ENCODE data around the gene COL6A6. TPM values are rescaled to one million over a fixed set of nuclear protein-coding genes. Genes with fewer than 3 reads are reported as not detected.

COL6A6 gene
- total RNA-seq, 4 donors from 2014 or later, result 0.24 to 0.67 (median 0.45) TPM; not detected in 1

DNA sequence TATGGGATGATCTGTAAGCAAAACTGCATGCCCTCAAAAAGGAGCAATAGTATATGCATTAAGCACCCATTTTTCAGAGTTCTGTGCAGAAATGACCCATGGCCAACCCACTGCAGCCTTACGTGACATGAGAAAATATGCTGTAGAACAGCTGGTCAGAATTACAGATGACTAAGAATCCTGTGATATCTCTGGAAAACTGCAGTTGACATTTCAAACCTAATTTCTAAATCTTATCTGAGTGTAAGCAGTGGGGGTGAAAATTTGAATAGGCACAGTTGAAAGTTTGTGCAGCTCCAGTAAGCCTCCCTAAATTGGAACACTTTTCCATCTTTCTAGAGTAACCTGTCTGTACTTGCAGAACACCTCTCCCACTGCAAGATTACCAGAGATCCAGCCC, 28.7 kb upstream of the COL6A6 start:
- intact Hi-C loops (cut with DNase I), result no loop called here
- Histone ChIP-seq H3K4me1 (no peaks in the 10 kb centered on the region), H3K9me3 (no peaks in the 10 kb centered on the region), H3K27ac (no peak overlapping the region), H3K4me3 (replicated peaks in 1 of 3) (no peak overlapping the region), H3K27me3 (no peaks in the 10 kb centered on the region), H3K36me3 (no peaks in the 10 kb centered on the region)
- DNase-seq, result no peak
- no peak for TF ChIP-seq POLR2A (IDR thresholded peaks at IDR 0.05)
- TF ChIP-seq, protein P1, sequence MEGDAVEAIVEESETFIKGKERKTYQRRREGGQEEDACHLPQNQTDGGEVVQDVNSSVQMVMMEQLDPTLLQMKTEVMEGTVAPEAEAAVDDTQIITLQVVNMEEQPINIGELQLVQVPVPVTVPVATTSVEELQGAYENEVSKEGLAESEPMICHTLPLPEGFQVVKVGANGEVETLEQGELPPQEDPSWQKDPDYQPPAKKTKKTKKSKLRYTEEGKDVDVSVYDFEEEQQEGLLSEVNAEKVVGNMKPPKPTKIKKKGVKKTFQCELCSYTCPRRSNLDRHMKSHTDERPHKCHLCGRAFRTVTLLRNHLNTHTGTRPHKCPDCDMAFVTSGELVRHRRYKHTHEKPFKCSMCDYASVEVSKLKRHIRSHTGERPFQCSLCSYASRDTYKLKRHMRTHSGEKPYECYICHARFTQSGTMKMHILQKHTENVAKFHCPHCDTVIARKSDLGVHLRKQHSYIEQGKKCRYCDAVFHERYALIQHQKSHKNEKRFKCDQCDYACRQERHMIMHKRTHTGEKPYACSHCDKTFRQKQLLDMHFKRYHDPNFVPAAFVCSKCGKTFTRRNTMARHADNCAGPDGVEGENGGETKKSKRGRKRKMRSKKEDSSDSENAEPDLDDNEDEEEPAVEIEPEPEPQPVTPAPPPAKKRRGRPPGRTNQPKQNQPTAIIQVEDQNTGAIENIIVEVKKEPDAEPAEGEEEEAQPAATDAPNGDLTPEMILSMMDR (IDR thresholded peaks at IDR 0.05), result no peak
- 81 to 93% methylated on average over 1 of the region's 1 CpG for WGBS, 2 donors

DNA sequence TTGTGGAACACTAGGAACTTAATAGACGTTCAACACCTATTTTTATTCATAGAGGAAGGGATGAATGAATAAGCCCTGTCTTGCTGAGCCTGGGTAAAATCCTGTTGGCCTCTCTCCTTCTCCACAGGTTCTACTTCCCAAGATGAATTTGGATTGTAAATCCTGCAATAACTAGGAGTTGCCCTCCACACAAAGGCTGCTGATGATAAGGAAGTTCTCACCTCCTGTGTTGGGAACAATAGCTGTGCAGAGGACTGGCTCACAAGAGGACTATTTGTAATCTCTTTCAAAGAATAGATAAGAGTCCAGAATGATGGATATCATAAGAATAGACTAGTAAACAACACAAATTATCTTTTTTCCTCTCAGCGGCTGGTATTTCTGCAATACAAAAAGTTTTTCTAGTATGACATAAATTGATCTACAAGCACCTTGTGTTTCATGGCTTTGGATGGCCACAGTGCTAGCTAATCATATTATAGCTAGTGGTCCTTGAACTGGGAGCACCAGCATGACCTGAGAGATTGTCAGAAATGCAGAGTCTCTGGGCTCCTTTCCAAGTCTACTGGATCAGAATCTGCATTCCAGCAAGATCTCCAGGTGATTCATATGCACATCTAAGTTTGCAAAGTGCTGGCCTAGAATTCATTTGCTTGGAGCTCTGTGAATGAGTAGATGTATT, 28.1 kb upstream of the COL6A6 start:
- TF ChIP-seq POLR2A (IDR thresholded peaks at IDR 0.05), result no peak
- TF ChIP-seq, protein P1 (IDR thresholded peaks at IDR 0.05), result no peak
- no peaks in the 10 kb centered on the region for H3K27me3 ChIP-seq
- WGBS, 2 donors, result 81 to 90% methylated on average over 2 of the region's 2 CpGs

DNA sequence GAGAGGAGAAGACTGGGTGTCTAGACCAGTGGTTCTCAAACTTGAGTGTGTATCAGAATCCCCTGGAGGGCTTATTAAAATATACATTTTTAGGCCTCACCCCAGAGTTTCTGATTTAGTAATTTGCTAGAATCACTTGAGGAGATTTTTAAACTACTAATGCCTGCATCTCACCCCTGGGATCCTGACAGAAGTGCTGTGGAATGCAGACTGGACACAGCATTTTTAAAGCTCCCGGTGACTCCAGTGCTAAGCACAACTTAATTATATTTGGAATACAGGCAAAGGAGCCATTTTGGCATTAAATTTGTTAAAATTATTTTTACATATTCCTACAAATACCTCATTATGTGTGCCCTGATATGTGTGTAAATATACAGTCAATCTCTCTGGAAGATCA, 26.7 kb upstream of the COL6A6 start:
- Histone ChIP-seq H3K4me3 (replicated peaks in 1 of 3) (no peak overlapping the region), H3K27me3 (no peaks in the 10 kb centered on the region), H3K4me1 (no peaks in the 10 kb centered on the region), H3K36me3 (no peaks in the 10 kb centered on the region), H3K27ac (no peak overlapping the region), H3K9me3 (no peaks in the 10 kb centered on the region)
- WGBS, 2 donors, result 68 to 72% methylated on average over 1 of the region's 1 CpG
- DNase-seq, result no peak
- intact Hi-C loops (cut with DNase I), result no loop called here
- TF ChIP-seq, protein P1 (IDR thresholded peaks at IDR 0.05), result no peak
- no peak for TF ChIP-seq POLR2A (IDR thresholded peaks at IDR 0.05)

More for the DNA sequence above, 28.1 kb upstream of the COL6A6 start:
- intact Hi-C loops (cut with DNase I), result no loop called here
- Histone ChIP-seq H3K36me3 (no peaks in the 10 kb centered on the region), H3K4me1 (no peaks in the 10 kb centered on the region), H3K27ac (no peak overlapping the region), H3K9me3 (no peaks in the 10 kb centered on the region), H3K4me3 (replicated peaks in 1 of 3) (no peak overlapping the region)
- no peak for DNase-seq

DNA sequence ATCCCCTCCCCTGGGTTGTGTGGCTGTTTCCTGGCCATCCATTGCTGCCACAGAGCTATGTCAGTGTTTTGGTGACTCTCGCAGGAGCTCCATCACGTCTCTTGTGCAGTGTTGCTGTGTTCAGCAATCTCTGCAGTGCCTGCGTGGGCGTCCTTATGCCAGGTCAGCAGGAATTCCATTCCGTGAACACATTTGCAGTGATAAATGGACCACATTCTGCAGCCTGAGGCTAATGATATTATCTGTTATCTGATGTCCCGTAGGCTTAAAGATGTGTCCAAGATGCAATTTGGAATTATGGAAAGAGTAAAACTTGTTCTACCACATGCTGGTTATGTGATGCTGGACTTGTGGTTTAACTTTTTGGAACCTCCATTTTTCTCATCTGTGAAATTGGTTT, 25.5 kb upstream of the COL6A6 start:
- Histone ChIP-seq H3K4me1 (no peaks in the 10 kb centered on the region), H3K4me3 (replicated peaks in 1 of 3) (no peak overlapping the region), H3K27ac (no peak overlapping the region), H3K9me3 (no peaks in the 10 kb centered on the region), H3K36me3 (no peaks in the 10 kb centered on the region), H3K27me3 (no peaks in the 10 kb centered on the region)
- 77 to 92% methylated on average over 6 of the region's 6 CpGs for WGBS, 2 donors
- DNase-seq, result no peak
- no peak for TF ChIP-seq POLR2A (IDR thresholded peaks at IDR 0.05)
- TF ChIP-seq, protein P1 (IDR thresholded peaks at IDR 0.05), result no peak
- intact Hi-C loops (cut with DNase I), result no loop called here

DNA sequence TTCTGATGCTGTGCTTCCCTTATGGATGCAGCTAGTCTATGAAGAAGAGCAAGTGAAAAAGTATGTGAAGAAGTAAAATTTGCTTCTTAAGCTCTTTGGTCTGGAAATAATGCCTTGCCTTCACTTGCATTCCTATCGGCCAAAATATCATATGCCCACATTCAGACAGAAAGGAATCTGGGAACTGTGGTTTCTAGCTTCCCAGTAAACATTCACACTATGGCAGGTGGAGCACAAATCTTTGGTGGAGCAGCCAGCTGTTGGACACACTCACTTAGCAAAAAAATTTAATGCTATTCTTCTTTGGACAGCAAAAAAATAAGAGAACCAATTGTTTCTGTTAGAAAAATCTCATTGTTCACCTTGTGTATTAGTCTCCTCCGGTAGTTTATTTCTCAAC, 12.3 kb upstream of the COL6A6 start:
- WGBS, 2 donors, result 92 to 97% methylated on average over 2 of the region's 2 CpGs

More for the DNA sequence above, 12.3 kb upstream of the COL6A6 start:
- DNase-seq, result no peak
- TF ChIP-seq, protein P1 (IDR thresholded peaks at IDR 0.05), result no peak
- TF ChIP-seq POLR2A (IDR thresholded peaks at IDR 0.05), result no peak
- H3K4me3 ChIP-seq (replicated peaks in 1 of 3), result no peak overlapping the region
- H3K9me3 ChIP-seq, result no peaks in the 10 kb centered on the region
- H3K36me3 ChIP-seq, result no peaks in the 10 kb centered on the region
- H3K27me3 ChIP-seq, result no peaks in the 10 kb centered on the region
- no peak overlapping the region for H3K27ac ChIP-seq
- no peaks in the 10 kb centered on the region for H3K4me1 ChIP-seq
- intact Hi-C loops (cut with DNase I), result no loop called here

Data from thyroid gland (tissue), 4 donors.